Measurements from ENCODE around the gene RDH13.
A peak's percentile ranks its signal among the peaks of the same experiment; 100 is the strongest.
"Not testable (repeated sequence)": the region's sequence is repeated elsewhere in the genome, so short reads cannot be mapped to it uniquely, and the experiment has no call there.

Gene RDH13, protein sequence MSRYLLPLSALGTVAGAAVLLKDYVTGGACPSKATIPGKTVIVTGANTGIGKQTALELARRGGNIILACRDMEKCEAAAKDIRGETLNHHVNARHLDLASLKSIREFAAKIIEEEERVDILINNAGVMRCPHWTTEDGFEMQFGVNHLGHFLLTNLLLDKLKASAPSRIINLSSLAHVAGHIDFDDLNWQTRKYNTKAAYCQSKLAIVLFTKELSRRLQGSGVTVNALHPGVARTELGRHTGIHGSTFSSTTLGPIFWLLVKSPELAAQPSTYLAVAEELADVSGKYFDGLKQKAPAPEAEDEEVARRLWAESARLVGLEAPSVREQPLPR

DNA sequence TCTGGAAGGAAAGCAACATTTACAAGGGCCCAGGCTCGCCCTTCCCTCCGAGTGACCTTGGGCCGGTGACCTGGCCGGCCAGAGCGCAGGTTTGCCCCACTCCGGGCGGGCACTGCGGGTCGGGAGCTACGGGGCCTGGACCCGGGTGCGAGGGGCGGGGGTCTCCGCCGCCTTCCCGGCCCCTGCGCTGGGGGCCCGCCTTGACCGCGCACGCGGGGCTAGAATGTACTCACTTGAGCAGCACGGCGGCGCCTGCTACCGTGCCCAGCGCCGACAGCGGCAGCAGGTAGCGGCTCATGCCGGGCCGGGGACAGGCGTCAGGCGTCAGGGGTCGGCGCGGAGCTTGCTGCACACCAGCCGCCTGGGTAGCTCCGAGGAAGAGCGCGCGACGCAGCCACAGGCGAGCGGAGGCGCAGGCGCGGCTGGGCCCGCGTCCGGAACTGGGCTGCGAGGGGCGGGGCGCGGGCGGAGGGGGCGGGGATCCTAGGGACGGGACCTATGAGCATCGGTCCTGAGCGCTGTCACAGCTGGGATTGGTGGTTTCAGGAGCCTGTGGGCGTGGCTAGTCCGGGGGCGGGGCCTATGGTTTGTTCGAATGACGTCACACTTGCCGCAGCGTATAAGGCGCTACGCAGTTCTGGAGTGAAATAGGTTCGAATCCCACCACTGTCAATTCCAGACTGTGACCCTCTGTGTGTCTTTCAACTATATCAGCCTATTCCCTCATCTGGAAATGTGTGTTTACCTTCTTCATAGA is at the start of gene RDH13:
Gene RDH13 (minus strand): TSS at position 414 of the 757 bp plus-strand sequence. CDS start 116 bp downstream, at position 298.
- intact Hi-C loops (cut with micrococcal nuclease): loop anchor here (2.0 kb wide), 1 partner anchor 18 kb away; no protein-coding TSS in a partner anchor
- H3K9me3 Mint-ChIP-seq: no peaks in the 10 kb centered on the region
- peaks cover 33% of the 10 kb centered on the region for H3K27me3 Mint-ChIP-seq
- peaks cover 36% of the 10 kb centered on the region for H3K36me3 Mint-ChIP-seq (ENCODE audit: low read depth)
- H3K4me1 Mint-ChIP-seq (ENCODE audit: low read depth): peaks cover 23% of the 10 kb centered on the region
- H3K4me3 Mint-ChIP-seq: peak within 1 kb of the TSS; percentile 80
- H3K27ac Mint-ChIP-seq: peak within 1 kb of the TSS; percentile 70

DNA sequence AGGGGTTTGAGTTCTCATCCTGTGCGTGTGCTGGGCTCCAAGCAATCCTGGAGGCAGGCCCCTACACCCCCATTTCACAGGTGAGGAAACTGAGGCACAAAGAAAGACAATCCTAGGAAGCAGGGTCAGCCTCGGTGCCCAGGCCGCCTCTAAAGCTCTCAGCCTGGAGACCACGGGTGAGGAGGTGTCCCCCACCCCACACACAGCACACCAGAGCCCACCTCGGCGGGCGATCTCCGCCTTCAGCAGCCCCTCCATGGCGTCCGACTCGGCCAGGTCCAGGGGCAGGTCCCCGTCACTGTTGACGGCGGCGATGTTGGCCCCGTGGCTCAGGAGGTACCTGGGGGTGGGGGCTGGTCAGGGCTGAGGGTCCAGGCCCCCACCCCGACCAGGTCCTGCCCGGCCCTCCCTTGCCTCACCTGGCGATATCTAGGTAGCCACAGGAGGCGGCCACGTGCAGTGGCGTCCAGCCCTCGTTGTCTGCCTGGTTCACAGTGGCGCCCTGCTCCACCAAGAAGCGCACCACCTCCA is 49.4 kb upstream of the RDH13 start:
- H3K9me3 Mint-ChIP-seq: no peaks in the 10 kb centered on the region
- intact Hi-C loops (cut with micrococcal nuclease): no loop called here
- peaks cover 89% of the 10 kb centered on the region for H3K36me3 Mint-ChIP-seq (ENCODE audit: low read depth)
- no peak overlapping the region for H3K4me3 Mint-ChIP-seq
- H3K27me3 Mint-ChIP-seq: no peaks in the 10 kb centered on the region
- peaks cover 58% of the 10 kb centered on the region for H3K4me1 Mint-ChIP-seq (ENCODE audit: low read depth)
- H3K27ac Mint-ChIP-seq: no peak overlapping the region

DNA sequence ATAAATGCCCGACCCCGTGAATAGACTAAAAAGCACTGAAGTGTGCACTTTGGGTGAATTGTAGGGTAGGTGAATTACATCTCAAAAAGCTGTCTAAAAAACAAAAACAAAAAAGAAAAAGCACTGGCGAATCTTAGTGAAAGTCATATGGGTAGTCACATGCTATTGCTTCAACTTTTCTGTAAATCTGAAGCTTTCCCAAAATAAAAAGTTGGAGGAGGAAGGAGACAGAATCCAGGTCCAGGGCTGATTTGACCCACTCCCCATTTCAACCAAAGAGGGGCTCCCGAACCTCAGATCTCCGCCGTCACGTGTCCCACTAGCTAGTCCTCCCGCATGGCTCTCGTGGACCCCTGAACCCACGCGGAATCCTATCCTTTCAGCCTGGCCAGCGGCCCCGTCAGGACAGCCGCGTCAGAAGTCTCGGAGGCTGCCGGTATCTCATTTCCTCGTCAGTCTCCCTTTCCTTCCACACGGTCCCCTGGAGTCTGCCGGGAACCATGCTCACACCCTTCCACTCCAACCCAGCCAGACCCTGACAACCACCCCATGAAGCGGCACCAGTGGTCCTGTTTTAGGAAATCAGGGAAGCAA is 48.4 kb upstream of the RDH13 start:
- no peak overlapping the region for H3K4me3 Mint-ChIP-seq
- intact Hi-C loops (cut with micrococcal nuclease): no loop called here
- H3K36me3 Mint-ChIP-seq (ENCODE audit: low read depth): peaks cover 91% of the 10 kb centered on the region
- peaks cover 58% of the 10 kb centered on the region for H3K4me1 Mint-ChIP-seq (ENCODE audit: low read depth)
- H3K27me3 Mint-ChIP-seq: no peaks in the 10 kb centered on the region
- H3K27ac Mint-ChIP-seq: no peak overlapping the region
- H3K9me3 Mint-ChIP-seq: no peaks in the 10 kb centered on the region

DNA sequence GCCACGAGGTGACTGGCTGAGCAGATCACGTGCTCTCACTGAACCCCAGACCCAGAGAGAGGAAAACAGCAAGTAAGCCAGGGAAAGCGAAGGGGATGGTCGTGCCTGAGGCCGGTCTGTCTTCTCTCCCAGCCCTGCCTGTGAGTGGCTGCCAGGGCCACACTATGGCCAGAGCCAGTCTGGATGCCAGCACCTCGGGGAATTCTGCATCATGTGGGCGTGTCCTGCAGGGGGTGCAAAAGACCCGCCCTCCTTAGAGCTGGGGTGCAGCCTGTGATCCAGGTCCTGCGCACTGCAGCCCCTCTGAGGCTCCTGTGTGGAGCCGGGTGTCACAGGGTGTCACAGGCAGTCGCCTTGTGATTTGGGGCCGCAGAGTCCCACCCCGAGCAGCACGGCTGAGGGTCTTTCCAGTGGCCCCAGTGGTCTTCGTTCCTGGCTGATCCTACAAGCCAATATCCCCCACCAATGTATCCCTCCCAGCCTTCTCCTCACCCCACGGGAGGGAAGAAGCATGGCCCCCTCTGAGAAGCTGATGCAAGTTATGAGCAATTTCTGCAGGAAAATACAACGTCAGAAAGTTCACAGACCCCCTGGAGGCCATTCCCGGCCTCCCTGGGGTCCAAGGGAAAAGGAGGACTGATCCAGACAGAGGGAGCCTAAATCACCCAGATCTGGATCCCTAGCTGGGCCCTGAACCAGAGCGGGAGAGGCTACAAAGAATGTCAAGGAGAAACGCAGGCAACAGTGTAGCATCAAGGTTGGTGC is 46.8 kb upstream of the RDH13 start:
- no peak overlapping the region for H3K4me3 Mint-ChIP-seq
- H3K9me3 Mint-ChIP-seq: no peaks in the 10 kb centered on the region
- H3K4me1 Mint-ChIP-seq (ENCODE audit: low read depth): peaks cover 52% of the 10 kb centered on the region
- H3K27ac Mint-ChIP-seq: no peak overlapping the region
- intact Hi-C loops (cut with micrococcal nuclease): no loop called here
- no peaks in the 10 kb centered on the region for H3K27me3 Mint-ChIP-seq
- H3K36me3 Mint-ChIP-seq (ENCODE audit: low read depth): peaks cover 87% of the 10 kb centered on the region

DNA sequence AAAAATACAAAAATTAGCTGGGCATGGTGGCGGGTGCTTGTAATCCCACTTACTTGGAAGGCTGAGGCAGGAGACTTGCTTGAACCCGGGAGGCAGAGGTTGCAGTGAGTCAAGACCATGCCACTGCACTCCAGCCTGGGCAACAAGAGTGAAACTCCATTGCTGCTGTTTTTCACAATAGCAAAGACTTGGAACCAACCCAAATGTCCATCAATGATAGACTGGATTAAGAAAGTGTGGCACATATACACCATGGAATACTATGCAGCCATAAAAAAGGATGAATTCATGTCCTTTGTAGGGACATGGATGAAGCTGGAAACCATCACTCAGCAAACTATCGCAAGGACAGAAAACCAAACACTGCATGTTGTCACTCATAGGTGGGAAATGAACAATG is 44.3 kb upstream of the RDH13 start:
- H3K36me3 Mint-ChIP-seq (ENCODE audit: low read depth): peaks cover 78% of the 10 kb centered on the region
- H3K27ac Mint-ChIP-seq; H3K27me3 Mint-ChIP-seq; H3K9me3 Mint-ChIP-seq; H3K4me3 Mint-ChIP-seq; intact Hi-C loops (cut with micrococcal nuclease): not testable (repeated sequence)
- H3K4me1 Mint-ChIP-seq (ENCODE audit: low read depth): peaks cover 32% of the 10 kb centered on the region

DNA sequence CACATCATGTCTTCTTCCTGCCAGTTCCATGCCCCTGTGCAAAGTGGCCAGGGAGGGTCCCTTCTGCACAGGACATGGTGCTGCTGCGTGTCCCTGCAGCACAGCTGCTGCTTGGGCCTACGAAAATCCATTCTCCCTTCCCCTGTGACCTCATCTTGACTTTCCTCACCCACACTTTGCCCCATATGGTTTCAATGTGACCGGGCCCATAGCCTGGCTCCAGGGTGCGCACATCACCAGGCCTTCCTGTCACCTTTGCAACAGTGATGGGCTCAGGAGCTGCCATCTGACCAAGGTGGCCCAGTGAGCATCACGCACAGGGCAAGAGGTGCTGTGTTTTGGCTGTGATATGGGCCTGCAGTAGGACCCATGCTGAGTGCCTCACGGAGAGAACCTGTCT is 43.6 kb upstream of the RDH13 start:
- Mint-ChIP-seq H3K36me3 (ENCODE audit: low read depth) (peaks cover 78% of the 10 kb centered on the region), H3K27me3 (no peaks in the 10 kb centered on the region), H3K4me1 (ENCODE audit: low read depth) (peaks cover 35% of the 10 kb centered on the region), H3K9me3 (no peaks in the 10 kb centered on the region), H3K4me3 (no peak overlapping the region), H3K27ac (no peak overlapping the region)
- intact Hi-C loops (cut with micrococcal nuclease): no loop called here

DNA sequence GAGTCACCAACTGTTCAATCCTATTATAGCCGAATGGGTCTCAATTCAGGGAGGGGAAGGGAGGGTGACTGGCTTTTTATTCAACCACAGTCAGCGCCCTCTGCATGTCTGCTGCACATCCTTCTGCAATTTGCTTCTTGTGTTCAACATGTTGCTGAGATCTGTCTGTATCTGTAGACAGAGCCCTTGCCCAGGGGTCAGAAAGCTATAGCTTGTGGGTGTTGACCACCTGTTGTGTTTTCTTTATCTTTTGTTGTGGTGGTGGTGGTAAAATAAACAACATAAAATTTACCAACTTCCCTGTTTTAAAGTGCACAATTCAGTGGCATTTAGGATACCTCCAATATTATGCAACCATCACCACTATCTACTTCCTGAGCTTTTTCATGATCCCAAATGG is 42.3 kb upstream of the RDH13 start:
- H3K4me1 Mint-ChIP-seq (ENCODE audit: low read depth): peaks cover 28% of the 10 kb centered on the region

DNA sequence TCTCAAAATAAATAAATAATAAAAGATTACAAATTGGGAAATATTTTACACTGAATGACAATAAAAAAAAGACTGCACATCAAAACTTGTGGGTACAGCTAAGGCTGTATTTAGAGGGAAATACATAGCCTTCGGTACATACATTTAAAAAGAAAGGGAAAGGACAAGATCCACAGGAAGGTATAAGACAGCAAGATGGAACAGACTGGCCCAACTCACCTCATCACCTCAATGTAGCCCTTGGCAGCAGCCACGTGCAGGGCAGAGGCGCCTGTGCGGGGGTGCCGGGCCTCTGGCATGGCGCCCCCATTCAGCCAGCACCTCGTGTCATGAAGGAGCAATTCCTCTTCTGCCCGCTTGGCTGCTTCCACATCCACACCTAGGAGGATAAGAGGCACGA is 40.2 kb upstream of the RDH13 start:
- peaks cover 75% of the 10 kb centered on the region for H3K36me3 Mint-ChIP-seq (ENCODE audit: low read depth)
- H3K9me3 Mint-ChIP-seq: no peaks in the 10 kb centered on the region

More for the DNA sequence above, 42.3 kb upstream of the RDH13 start:
- Mint-ChIP-seq H3K36me3 (ENCODE audit: low read depth) (peaks cover 78% of the 10 kb centered on the region), H3K27me3 (no peaks in the 10 kb centered on the region), H3K27ac (no peak overlapping the region), H3K9me3 (no peaks in the 10 kb centered on the region), H3K4me3 (no peak overlapping the region)
- intact Hi-C loops (cut with micrococcal nuclease): no loop called here

DNA sequence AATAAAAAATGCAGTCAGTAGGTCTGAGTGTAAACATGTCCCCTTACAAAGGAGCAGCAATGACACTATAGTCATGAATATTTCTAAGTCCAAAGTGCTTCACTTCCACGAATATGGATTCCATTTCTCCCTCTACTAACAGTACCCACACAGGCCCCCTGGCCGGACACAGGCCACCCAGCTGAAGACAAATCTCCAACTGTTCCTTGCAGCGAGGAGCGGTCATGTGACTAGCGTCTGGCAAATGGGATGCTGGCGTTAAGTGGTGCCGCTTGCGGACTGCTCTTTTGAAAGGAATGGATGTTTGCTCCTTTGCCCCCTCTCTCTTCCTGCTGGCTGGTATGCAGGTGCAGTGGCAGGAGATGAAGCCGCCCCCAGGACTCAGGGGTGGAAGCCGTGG is 38.3 kb upstream of the RDH13 start:
- H3K4me3 Mint-ChIP-seq: no peak overlapping the region

More for the DNA sequence above, 40.2 kb upstream of the RDH13 start:
- no peaks in the 10 kb centered on the region for H3K27me3 Mint-ChIP-seq
- no peak overlapping the region for H3K4me3 Mint-ChIP-seq
- H3K4me1 Mint-ChIP-seq (ENCODE audit: low read depth): peaks cover 48% of the 10 kb centered on the region
- intact Hi-C loops (cut with micrococcal nuclease): no loop called here
- no peak overlapping the region for H3K27ac Mint-ChIP-seq

DNA sequence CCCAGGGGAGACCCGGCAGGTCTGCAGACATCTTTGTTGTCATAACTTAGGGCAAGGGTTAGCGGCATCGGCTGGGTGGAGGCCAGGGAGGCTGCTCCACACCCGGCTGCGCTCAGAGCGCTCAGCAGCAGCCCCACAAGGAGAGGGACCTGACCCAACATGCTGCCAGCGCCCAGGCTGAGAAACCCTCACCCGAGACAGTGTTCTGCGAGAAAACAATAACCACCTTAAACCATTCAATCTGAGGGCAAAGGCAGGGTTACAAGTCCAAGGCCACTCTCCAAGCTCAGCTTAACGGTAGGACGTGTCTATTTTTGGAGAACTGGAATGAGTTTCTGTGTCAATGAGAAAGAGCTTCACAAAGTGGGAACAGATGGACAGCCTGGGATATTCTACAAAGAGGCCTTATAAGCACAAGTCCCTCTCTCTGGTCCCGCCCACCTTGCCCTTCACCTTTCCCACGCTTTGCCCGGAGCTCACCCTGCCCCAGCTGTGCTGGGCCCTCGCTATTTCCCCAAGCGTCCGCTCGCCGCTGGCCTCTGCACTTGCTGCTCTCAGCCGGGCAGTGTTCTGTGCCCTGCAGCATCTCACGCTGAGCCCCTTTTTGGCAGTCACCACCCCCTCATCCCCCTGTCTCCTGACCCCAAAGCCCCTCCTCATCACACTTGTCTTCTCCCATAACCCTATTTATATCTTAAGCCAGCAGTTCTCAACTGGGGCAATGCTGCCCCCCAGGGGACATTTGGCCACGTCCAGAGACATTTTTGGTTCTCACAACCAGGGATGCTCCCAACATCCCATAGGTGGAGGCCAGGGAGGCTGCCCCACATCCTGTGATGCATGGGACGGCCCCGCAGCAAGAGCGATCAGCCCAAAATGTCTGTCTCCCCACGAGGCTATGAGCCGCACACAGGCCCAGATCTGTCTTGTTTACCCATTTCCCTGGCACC is 36.9 kb upstream of the RDH13 start:
- Mint-ChIP-seq H3K4me3 (no peak overlapping the region), H3K27ac (no peak overlapping the region), H3K4me1 (ENCODE audit: low read depth) (peaks cover 49% of the 10 kb centered on the region), H3K36me3 (ENCODE audit: low read depth) (peaks cover 87% of the 10 kb centered on the region), H3K27me3 (no peaks in the 10 kb centered on the region), H3K9me3 (no peaks in the 10 kb centered on the region)
- intact Hi-C loops (cut with micrococcal nuclease): loop anchor here (2.0 kb wide), 1 partner anchor 17 kb away; the partner anchor contains the start of gene PPP1R12C

More for the DNA sequence above, 38.3 kb upstream of the RDH13 start:
- peaks cover 59% of the 10 kb centered on the region for H3K4me1 Mint-ChIP-seq (ENCODE audit: low read depth)
- H3K9me3 Mint-ChIP-seq: no peaks in the 10 kb centered on the region
- H3K27me3 Mint-ChIP-seq: no peaks in the 10 kb centered on the region
- no peak overlapping the region for H3K27ac Mint-ChIP-seq
- intact Hi-C loops (cut with micrococcal nuclease): no loop called here
- H3K36me3 Mint-ChIP-seq (ENCODE audit: low read depth): peaks cover 81% of the 10 kb centered on the region

DNA sequence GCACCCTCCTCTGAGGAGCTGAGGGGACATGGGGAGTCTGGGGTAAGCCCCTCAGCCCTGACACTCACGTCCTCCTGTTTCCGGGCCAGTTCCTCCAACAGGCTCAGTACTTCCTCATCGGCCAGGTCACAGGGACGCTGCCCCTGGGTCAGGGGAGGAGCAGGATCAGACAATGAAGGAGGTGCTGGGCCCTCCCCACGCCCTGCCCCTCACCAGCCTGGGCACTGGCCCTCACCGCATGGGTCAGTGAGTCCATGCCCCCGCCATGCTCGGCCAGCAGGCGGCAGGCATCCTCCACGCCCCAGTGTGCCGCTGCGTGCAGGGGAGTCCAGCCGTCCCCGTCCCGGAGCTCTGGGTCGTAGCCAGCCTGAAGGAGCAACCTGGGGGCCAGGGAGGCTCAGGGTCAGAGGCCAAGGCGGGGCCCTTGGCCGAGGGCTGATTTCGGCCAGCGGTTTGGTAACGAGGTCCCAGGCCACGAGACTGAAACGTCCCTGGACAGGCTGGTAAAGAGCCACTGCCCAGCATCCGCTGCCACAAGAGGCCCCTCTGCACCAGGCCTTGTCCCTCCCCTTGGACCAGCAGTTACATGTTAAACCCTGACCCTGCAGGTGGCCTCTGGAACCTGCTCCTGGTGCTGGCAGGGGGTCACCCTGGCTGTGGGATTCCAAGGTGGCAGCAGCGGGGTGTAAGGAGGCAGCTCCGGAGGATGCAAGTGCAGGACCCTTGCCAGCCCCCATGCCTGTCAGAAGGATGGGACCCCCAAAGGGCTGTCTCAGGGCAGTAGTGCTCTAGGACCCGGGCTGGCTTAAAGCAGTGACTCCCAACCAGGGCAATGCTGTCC is 36.0 kb upstream of the RDH13 start:
- H3K4me1 Mint-ChIP-seq (ENCODE audit: low read depth): peaks cover 49% of the 10 kb centered on the region
- no peaks in the 10 kb centered on the region for H3K27me3 Mint-ChIP-seq
- intact Hi-C loops (cut with micrococcal nuclease): loop anchor here (2.0 kb wide), 1 partner anchor 18 kb away; the partner anchor contains the start of gene PPP1R12C
- H3K4me3 Mint-ChIP-seq: no peak overlapping the region
- H3K9me3 Mint-ChIP-seq: no peaks in the 10 kb centered on the region
- peak overlapping the region; percentile 55 for H3K27ac Mint-ChIP-seq
- peaks cover 95% of the 10 kb centered on the region for H3K36me3 Mint-ChIP-seq (ENCODE audit: low read depth)
